Muscle layer of duodenum (tissue), 2 donors: ENCODE data around the gene SEPHS1.

Source experiments
- H3K27ac ChIP-seq: one replicate; pipeline ENCODE4 v1.7.0; 2013; ENCODE audit warnings: mild to moderate bottlenecking, low read length
- H3K27me3 ChIP-seq: one replicate; pipeline ENCODE4 v1.7.0; 2013; ENCODE audit warnings: low read depth, mild to moderate bottlenecking, control low read depth, low read length
- H3K36me3 ChIP-seq, 2 donors: one replicate each; pipeline ENCODE4 v1.7.0; 2013; ENCODE audit warnings: low read length in 2 of 2, control low read depth in 1 of 2, mild to moderate bottlenecking in 1 of 2; ENCODE audit not compliant: insufficient read depth in 2 of 2, control insufficient read depth in 1 of 2
- H3K4me1 ChIP-seq, 2 donors: one replicate each; pipeline ENCODE4 v1.7.0; 2013; ENCODE audit warnings: low read length in 2 of 2, mild to moderate bottlenecking in 2 of 2, control low read depth in 1 of 2, moderate library complexity in 1 of 2; ENCODE audit not compliant: insufficient read depth in 2 of 2, control insufficient read depth in 1 of 2
- H3K4me3 ChIP-seq, 2 donors: one replicate each; pipeline ENCODE4 v1.7.0; 2013; ENCODE audit warnings: low read length in 2 of 2, low read depth in 1 of 2, mild to moderate bottlenecking in 1 of 2
- H3K9me3 ChIP-seq, 2 donors: one replicate each; pipeline ENCODE4 v1.7.0; 2013; ENCODE audit warnings: low read length in 2 of 2, control low read depth in 1 of 2, mild to moderate bottlenecking in 1 of 2; ENCODE audit not compliant: control insufficient read depth in 1 of 2
- donor health status: healthy.

SEPHS1 gene

DNA sequence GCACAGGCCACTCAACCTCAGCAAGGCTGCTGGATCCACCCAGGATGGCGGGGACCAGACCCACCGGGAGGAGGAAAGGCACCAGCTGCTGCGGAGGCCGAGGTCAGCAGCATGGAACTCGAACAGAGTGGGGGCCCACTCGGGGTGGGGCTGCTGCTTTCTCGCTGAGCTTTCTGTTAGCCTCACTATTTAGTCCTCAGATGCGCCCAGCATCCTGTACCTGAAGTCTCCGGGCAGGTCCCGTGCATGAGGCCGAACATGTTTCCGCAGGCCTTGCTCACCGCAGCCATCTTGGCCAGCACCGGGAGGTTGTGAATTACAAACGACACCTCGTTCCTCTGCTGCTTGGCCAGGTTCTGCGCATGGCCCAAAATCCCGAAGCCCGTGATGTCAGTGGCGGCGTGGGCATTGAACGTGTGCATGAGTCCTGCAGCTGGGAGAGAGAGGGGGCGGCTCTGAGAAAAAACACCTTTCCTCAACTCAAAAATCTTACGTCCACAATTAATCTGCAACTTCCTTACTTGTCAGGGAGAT, 25.4 kb downstream of the SEPHS1 start:
- peaks cover 12 to 65% of the 10 kb centered on the region in 2 donors for H3K36me3 ChIP-seq
- H3K27me3 ChIP-seq = no peaks in the 10 kb centered on the region
- no peak overlapping the region for H3K4me3 ChIP-seq
- no peaks in the 10 kb centered on the region for H3K9me3 ChIP-seq
- H3K27ac ChIP-seq = no peak overlapping the region
- H3K4me1 ChIP-seq = peaks cover 0 to under 1% of the 10 kb centered on the region in 2 donors

DNA sequence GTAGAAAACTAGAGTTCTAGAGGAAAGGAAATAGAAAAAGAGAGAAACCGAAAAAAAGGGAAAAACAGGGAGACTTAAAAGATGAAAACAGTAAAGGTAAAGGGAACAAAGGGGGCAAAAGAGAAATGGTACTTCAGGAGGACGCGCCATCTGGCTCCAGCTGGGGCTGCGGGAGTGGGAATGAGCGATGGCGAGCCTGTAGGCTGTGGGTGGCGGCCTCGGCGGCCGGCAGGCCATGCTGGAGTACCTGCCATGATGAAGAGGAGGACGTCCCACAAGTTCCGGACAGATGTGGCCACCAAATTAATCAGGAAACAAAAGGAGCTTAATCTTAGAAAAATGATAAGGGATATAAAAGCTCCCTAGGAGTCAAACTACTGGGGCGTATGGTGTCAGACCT, 26.5 kb downstream of the SEPHS1 start:
- Histone ChIP-seq H3K36me3 (peaks cover 9 to 59% of the 10 kb centered on the region in 2 donors), H3K27me3 (no peaks in the 10 kb centered on the region), H3K4me1 (no peaks in the 10 kb centered on the region), H3K4me3 (no peak overlapping the region), H3K9me3 (no peaks in the 10 kb centered on the region), H3K27ac (no peak overlapping the region)

- Histone ChIP-seq H3K27ac (no peak overlapping the region), H3K36me3 (peaks cover 7 to 46% of the 10 kb centered on the region in 2 donors), H3K4me3 (no peak overlapping the region), H3K4me1 (no peaks in the 10 kb centered on the region), H3K27me3 (no peaks in the 10 kb centered on the region), H3K9me3 (no peaks in the 10 kb centered on the region)
These were observed 28.9 kb downstream of the SEPHS1 start for GRCh38 chr10:13319166-13319565.

- Histone ChIP-seq H3K27ac (no peak overlapping the region), H3K36me3 (peaks cover 3 to 34% of the 10 kb centered on the region in 2 donors), H3K4me1 (no peaks in the 10 kb centered on the region), H3K27me3 (no peaks in the 10 kb centered on the region), H3K4me3 (no peak overlapping the region), H3K9me3 (no peaks in the 10 kb centered on the region)
These were observed 30.6 kb downstream of the SEPHS1 start for GRCh38 chr10:13317474-13317873.

- Histone ChIP-seq H3K36me3 (peaks cover 0 to 27% of the 10 kb centered on the region in 2 donors), H3K27ac (no peak overlapping the region), H3K9me3 (no peaks in the 10 kb centered on the region), H3K4me3 (no peak overlapping the region), H3K27me3 (no peaks in the 10 kb centered on the region), H3K4me1 (no peaks in the 10 kb centered on the region)
These were observed 31.3 kb downstream of the SEPHS1 start for GRCh38 chr10:13316635-13317311.

DNA sequence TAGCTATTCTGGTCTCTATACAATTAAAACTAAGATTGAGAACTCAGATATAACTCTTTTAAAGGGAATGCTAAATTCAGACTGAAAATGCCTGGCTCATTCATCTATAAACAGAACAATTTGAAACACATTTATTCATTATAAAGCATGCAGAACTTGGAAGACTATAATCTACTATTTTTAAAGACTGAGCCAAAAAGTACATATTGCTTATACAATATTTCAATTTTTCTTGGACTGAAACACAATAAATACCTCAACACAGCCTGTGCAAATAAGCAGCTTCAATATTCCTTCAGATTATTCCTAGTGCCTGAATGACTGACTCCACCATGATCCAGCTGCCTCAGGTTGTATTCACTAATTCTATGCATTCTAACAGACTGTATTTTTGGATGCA, 32.7 kb downstream of the SEPHS1 start:
- peaks cover 0 to 14% of the 10 kb centered on the region in 2 donors for H3K36me3 ChIP-seq
- H3K9me3 ChIP-seq = no peaks in the 10 kb centered on the region
- H3K4me3 ChIP-seq = no peak overlapping the region
- no peaks in the 10 kb centered on the region for H3K4me1 ChIP-seq
- H3K27ac ChIP-seq = no peak overlapping the region
- H3K27me3 ChIP-seq = no peaks in the 10 kb centered on the region

- no peaks in the 10 kb centered on the region for H3K9me3 ChIP-seq
- no peak overlapping the region for H3K4me3 ChIP-seq
- no peaks in the 10 kb centered on the region for H3K27me3 ChIP-seq
- H3K36me3 ChIP-seq = no peaks in the 10 kb centered on the region
- no peak overlapping the region for H3K27ac ChIP-seq
- no peaks in the 10 kb centered on the region for H3K4me1 ChIP-seq
These were observed 36.9 kb downstream of the SEPHS1 start for GRCh38 chr10:13311177-13311575.

GRCh38 chr10:13310518-13311176, 37.4 kb downstream of the SEPHS1 start:
- H3K27me3 ChIP-seq = no peaks in the 10 kb centered on the region
- H3K4me3 ChIP-seq = no peak overlapping the region
- no peak overlapping the region for H3K27ac ChIP-seq
- no peaks in the 10 kb centered on the region for H3K9me3 ChIP-seq
- H3K4me1 ChIP-seq = no peaks in the 10 kb centered on the region
- no peaks in the 10 kb centered on the region for H3K36me3 ChIP-seq

DNA sequence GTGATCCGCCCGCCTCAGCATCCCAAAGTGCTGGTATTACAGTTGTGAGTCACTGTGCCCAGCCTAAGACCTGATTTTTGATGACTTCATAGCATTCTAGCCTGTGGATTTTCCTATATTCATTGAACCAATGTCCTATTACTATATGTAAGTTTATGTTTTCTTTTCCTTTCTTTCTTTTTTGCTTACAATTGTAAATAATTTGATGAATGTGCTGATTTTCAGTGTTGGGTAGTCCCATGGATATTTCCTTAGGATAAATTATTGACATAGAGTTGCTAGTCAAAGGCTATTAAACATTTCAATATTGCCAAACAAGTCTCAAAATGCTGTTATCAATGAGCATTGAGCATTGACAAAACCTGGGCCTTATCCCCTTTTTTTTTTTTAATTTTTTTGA, 38.3 kb downstream of the SEPHS1 start:
- H3K4me1 ChIP-seq = no peaks in the 10 kb centered on the region
- H3K9me3 ChIP-seq = no peaks in the 10 kb centered on the region
- no peak overlapping the region for H3K27ac ChIP-seq
- no peak overlapping the region for H3K4me3 ChIP-seq
- no peaks in the 10 kb centered on the region for H3K36me3 ChIP-seq
- no peaks in the 10 kb centered on the region for H3K27me3 ChIP-seq

DNA sequence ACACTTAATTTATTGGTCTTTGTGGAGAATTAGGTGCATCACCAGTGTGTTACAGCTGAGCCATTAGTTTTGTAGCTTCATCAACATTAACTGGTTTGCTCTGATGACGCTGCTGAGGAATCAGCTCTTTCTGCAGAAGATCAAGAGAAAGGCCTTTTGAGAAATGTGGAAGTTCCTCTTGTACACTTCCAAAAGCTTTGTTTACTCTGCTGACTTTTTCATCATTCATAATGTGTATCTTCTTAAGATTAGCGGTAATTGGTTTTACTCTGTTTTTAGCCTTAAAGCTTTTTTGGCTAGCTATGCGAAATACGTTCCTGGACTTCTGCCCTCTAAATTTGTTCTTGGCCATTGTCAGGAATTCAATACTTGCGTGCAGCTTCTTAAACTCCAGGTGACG, 40.0 kb downstream of the SEPHS1 start:
- Histone ChIP-seq H3K9me3 (no peaks in the 10 kb centered on the region), H3K4me1 (no peaks in the 10 kb centered on the region), H3K4me3 (no peak overlapping the region)

DNA sequence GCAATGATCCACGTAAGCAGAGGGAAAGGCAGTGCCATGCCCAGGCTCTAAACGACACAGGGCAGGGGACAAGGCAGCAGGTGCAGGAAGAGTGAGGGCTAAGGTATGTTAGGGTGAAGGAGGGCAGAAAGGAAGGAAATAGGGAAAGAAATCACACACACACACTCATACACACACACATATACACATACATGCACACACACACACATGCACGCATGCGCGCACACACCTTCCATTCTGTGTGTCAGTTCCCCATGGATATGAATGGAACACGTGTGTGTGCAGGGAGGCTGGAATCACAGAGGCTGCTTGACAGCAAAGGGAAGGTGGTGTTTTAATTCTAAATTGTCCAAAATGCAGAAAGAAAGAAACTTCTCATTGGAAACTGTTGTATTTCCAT, 42.0 kb downstream of the SEPHS1 start:
- Histone ChIP-seq H3K36me3 (no peaks in the 10 kb centered on the region), H3K27me3 (no peaks in the 10 kb centered on the region), H3K4me3 (no peak overlapping the region), H3K27ac (no peak overlapping the region), H3K9me3 (no peaks in the 10 kb centered on the region), H3K4me1 (peaks cover 0 to 4% of the 10 kb centered on the region in 2 donors)

More for the DNA sequence above, 40.0 kb downstream of the SEPHS1 start:
- H3K27me3 ChIP-seq = no peaks in the 10 kb centered on the region
- no peak overlapping the region for H3K27ac ChIP-seq
- H3K36me3 ChIP-seq = no peaks in the 10 kb centered on the region
